Subcutaneous abdominal adipose tissue (tissue), 5 donors: ENCODE data around the gene GNAL.

Experiments used
- H3K27ac ChIP-seq: one replicate; pipeline ENCODE4 v1.7.0; 2013; ENCODE audit warnings: low read depth, mild to moderate bottlenecking, inconsistent platforms, low read length, moderate library complexity
- H3K27me3 ChIP-seq, 5 donors: one replicate each; pipeline ENCODE4 v1.7.0; 2013; ENCODE audit warnings: low read length in 5 of 5, inconsistent platforms in 1 of 5; ENCODE audit not compliant: control insufficient read depth in 5 of 5, insufficient read depth in 4 of 5
- H3K36me3 ChIP-seq, 5 donors: one replicate each; pipeline ENCODE4 v1.7.0; 2013; ENCODE audit warnings: low read length in 5 of 5; ENCODE audit not compliant: control insufficient read depth in 5 of 5, insufficient read depth in 5 of 5
- H3K4me1 ChIP-seq, 5 donors: one replicate each; pipeline ENCODE4 v1.7.0; 2013; ENCODE audit warnings: low read length in 5 of 5, mild to moderate bottlenecking in 3 of 5, moderate library complexity in 1 of 5; ENCODE audit not compliant: control insufficient read depth in 5 of 5, insufficient read depth in 5 of 5
- H3K4me3 ChIP-seq, 5 donors: one replicate each; pipeline ENCODE4 v1.7.0; 2013; ENCODE audit warnings: low read length in 5 of 5, low read depth in 1 of 5
- H3K9ac ChIP-seq, 5 donors: one replicate each; pipeline ENCODE4 v1.7.0; 2013; ENCODE audit warnings: low read length in 5 of 5, mild to moderate bottlenecking in 4 of 5, moderate library complexity in 3 of 5
- H3K9me3 ChIP-seq, 5 donors: one replicate each; pipeline ENCODE4 v1.7.0; 2013; ENCODE audit warnings: low read length in 5 of 5; ENCODE audit not compliant: control insufficient read depth in 5 of 5
- donor health status: healthy.
- donor health status: healthy.
- donor health status: healthy.
- donor health status: healthy.
- donor health status: healthy.

The GNAL gene

DNA sequence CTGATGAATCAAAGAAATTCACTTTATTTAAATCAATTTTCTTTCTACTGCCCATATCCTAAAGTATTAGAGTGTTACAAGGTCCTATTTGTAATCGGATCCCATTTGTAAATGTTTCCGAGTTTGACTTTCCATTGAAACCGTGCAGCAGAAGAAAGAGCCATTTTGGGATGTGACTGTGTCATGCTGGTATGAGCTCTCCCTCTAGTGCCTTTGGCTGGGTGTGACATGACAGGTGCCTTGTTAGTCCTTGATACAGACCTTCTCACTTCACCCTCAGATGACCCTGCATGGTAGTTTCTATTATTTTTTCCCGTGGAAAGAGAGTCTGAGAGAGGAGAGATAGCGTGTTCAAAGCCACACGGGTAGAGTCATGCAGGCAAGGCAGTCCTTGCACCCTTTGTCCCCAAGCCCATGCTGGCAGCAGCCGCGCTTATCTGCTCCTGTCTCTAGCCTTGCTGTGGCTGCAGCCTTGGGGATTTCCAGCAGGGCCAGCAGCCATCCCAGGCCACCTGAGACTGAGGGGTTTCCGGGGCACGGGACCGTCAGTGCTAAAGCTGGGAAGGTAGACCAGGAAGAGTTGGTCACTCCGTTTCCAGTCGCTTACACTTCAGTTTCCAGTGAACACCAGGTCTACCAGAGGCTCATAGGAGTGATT, 183.5 kb downstream of the GNAL start:
- H3K27me3 ChIP-seq = no peaks in the 10 kb centered on the region
- H3K4me1 ChIP-seq = no peaks in the 10 kb centered on the region
- no peak overlapping the region for H3K27ac ChIP-seq
- H3K9me3 ChIP-seq = no peaks in the 10 kb centered on the region
- H3K36me3 ChIP-seq = peaks cover 0 to 13% (median 3%) of the 10 kb centered on the region in 5 donors
- no peak overlapping the region for H3K4me3 ChIP-seq
- no peak overlapping the region for H3K9ac ChIP-seq

DNA sequence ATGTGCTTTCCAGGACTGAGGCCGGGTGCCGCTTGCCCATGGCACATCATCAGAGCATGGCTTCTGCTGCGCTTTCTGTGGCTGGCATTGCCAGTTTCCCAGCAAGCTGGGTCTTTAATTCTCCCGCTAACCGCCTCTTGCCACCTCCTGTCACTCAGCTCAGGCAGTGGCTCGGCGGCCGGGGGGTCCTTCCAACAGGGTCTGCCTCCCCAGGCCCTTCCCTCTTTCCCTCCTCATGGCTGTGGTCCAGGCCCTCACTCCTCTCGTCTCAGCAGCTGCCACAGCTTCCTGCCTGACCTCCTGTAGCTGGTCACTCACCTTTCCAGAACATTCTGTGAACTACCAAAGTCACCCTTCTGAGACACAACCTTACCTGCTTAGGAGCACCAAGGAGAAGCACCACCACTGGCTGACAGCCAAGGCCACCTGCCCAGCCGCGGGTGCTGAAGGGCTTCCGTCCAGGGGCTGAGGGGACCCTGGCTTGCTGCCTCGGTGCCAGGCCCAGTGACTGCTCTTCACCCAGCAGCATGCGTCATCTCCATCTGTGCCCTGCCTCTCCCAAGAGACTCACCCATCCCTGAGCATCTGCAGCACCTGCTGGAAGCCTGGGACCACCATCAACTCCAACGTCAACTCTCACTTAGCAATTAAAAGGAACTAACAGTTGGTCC, 184.7 kb downstream of the GNAL start:
- no peak overlapping the region for H3K27ac ChIP-seq

DNA sequence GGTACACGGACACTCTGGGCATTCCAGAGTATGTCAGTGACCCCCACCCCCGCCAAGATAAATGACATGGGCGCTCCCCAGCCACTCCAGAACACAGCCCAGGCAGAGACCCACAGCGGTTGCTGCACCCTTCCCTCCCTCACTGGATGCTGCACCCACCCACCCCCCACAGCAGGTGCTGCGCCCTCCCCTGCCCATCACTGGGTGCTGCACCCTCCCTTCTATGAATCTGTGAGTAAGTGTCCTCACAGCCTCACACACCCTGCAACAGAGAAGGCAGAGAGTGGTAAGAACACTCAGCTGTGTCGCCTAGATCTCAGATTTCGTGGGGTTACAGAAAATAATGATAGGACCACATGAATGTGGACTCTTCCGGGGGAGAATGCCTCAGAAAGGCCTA, 185.6 kb downstream of the GNAL start:
- Histone ChIP-seq H3K4me3 (no peak overlapping the region), H3K27me3 (no peaks in the 10 kb centered on the region), H3K9ac (no peak overlapping the region), H3K9me3 (no peaks in the 10 kb centered on the region), H3K36me3 (peaks cover 0 to 16% (median 3%) of the 10 kb centered on the region in 5 donors), H3K4me1 (no peaks in the 10 kb centered on the region), H3K27ac (no peak overlapping the region)

More for the DNA sequence above, 184.7 kb downstream of the GNAL start:
- H3K27me3 ChIP-seq = no peaks in the 10 kb centered on the region
- no peak overlapping the region for H3K9ac ChIP-seq
- no peaks in the 10 kb centered on the region for H3K9me3 ChIP-seq
- no peaks in the 10 kb centered on the region for H3K4me1 ChIP-seq
- H3K36me3 ChIP-seq = peaks cover 0 to 16% (median 3%) of the 10 kb centered on the region in 5 donors
- H3K4me3 ChIP-seq = no peak overlapping the region

GRCh38 chr18:11877497-11878135, 188.6 kb downstream of the GNAL start:
- Histone ChIP-seq H3K9ac (no peak overlapping the region), H3K27me3 (no peaks in the 10 kb centered on the region), H3K36me3 (peaks cover 4 to 27% (median 11%) of the 10 kb centered on the region in 5 donors), H3K4me3 (no peak overlapping the region), H3K4me1 (no peaks in the 10 kb centered on the region), H3K27ac (no peak overlapping the region), H3K9me3 (no peaks in the 10 kb centered on the region)

GRCh38 chr18:11880586-11881304, 191.7 kb downstream of the GNAL start:
- H3K9me3 ChIP-seq = no peaks in the 10 kb centered on the region
- H3K36me3 ChIP-seq = peaks cover 8 to 42% (median 30%) of the 10 kb centered on the region in 5 donors
- H3K4me1 ChIP-seq = peaks cover 0 to 6% (median 0%) of the 10 kb centered on the region in 5 donors

GRCh38 chr18:11882636-11883035, 193.6 kb downstream of the GNAL start:
- Histone ChIP-seq H3K4me1 (peaks cover 0 to 6% (median 0%) of the 10 kb centered on the region in 5 donors), H3K4me3 (no peak overlapping the region), H3K9ac (no peak overlapping the region), H3K36me3 (peaks cover 10 to 51% (median 42%) of the 10 kb centered on the region in 5 donors), H3K9me3 (no peaks in the 10 kb centered on the region), H3K27ac (no peak overlapping the region), H3K27me3 (no peaks in the 10 kb centered on the region)

More at GRCh38 chr18:11880586-11881304, 191.7 kb downstream of the GNAL start:
- Histone ChIP-seq H3K4me3 (no peak overlapping the region), H3K9ac (no peak overlapping the region), H3K27me3 (no peaks in the 10 kb centered on the region), H3K27ac (no peak overlapping the region)

DNA sequence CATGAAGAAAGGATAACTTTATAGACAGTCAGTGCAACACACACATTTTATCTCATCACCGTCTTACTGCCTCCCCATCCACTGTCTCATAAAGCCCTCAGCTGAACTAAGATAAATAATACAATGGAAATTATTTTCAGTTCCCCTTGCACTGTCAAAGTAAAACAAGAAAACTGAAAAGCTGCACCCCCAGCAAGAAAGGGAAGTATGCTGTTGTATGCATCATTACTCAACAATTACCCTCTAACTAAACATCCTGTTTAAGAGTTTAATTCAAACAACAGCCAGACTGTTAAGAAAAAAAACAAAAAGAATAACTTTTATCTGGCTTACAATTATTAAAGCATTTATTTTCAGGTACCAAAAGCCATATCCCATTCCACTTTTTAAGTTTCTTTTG, 194.1 kb downstream of the GNAL start:
- H3K9me3 ChIP-seq = no peaks in the 10 kb centered on the region

DNA sequence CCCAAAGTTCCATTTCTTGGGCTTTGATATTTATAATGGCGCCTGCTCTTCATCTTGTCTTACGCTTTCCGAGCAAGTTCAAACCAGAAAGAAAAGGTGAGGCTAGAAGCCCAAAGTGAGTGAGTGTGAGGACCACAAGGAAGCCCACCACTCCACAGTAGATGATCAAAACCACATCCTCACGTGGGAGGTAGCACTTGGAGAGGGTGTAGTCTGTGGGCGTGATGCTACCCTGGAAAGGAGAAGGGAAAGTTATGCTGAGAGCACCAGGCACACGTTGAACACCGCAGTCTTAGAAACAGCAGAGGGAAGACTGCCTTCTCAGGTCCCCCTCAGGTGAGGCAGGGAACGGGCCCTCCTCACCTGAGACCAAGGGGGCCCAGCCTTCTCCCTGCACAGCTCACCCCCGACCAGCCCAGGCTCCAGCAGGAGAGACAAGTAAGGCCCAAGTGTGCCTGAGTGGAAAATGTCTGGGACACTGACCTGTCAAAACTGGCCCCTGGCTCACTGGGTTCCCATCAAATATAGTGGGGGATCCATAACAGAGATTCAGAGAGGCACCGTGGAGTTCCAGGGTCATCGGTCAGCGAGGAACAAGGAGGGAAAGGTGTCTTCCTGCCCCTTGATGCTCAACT, 195.4 kb downstream of the GNAL start:
- H3K4me3 ChIP-seq = no peak overlapping the region
- peaks cover 0 to 6% (median 0%) of the 10 kb centered on the region in 5 donors for H3K4me1 ChIP-seq
- H3K9ac ChIP-seq = no peak overlapping the region
- no peaks in the 10 kb centered on the region for H3K27me3 ChIP-seq
- no peaks in the 10 kb centered on the region for H3K9me3 ChIP-seq
- no peak overlapping the region for H3K27ac ChIP-seq
- peaks cover 16 to 66% (median 60%) of the 10 kb centered on the region in 5 donors for H3K36me3 ChIP-seq

More for the DNA sequence above, 194.1 kb downstream of the GNAL start:
- Histone ChIP-seq H3K4me3 (no peak overlapping the region), H3K4me1 (peaks cover 0 to 6% (median 0%) of the 10 kb centered on the region in 5 donors), H3K36me3 (peaks cover 11 to 53% (median 48%) of the 10 kb centered on the region in 5 donors), H3K27ac (no peak overlapping the region), H3K27me3 (no peaks in the 10 kb centered on the region), H3K9ac (no peak overlapping the region)

GRCh38 chr18:11885278-11885947, 196.3 kb downstream of the GNAL start:
- Histone ChIP-seq H3K9me3 (no peaks in the 10 kb centered on the region), H3K27ac (no peak overlapping the region), H3K36me3 (peaks cover 16 to 72% (median 67%) of the 10 kb centered on the region in 5 donors), H3K27me3 (no peaks in the 10 kb centered on the region), H3K9ac (no peak overlapping the region), H3K4me3 (no peak overlapping the region), H3K4me1 (peaks cover 0 to 6% (median 0%) of the 10 kb centered on the region in 5 donors)
